Activated CD8-positive, alpha-beta memory T cell treated with anti-CD3 and anti-CD28 coated beads, Interleukin-2, amount 50 U/mL, for 24 hours (primary cell): Measurements from ENCODE around the gene SLC19A1.
"Not testable (repeated sequence)": the region's sequence is repeated elsewhere in the genome, so short reads cannot be mapped to it uniquely, and the experiment has no call there.

Experiments
- DNase-seq: peaks from one replicate; pipeline ENCODE4 v3.0.0-alpha.2; 2020; ENCODE audit errors: extremely low read depth

Gene SLC19A1

GRCh38 chr21:45576838-45577737 lies 34.8 kb upstream of the SLC19A1 start:
- no peak for DNase-seq

GRCh38 chr21:45575993-45576837 lies 34.0 kb upstream of the SLC19A1 start:
- DNase-seq: no peak

GRCh38 chr21:45575304-45575992 lies 33.2 kb upstream of the SLC19A1 start:
- no peak for DNase-seq

GRCh38 chr21:45574691-45575090 lies 32.5 kb upstream of the SLC19A1 start:
- no peak for DNase-seq

- no peak for DNase-seq
Observed at GRCh38 chr21:45574081-45574501, 31.9 kb upstream of the SLC19A1 start.

- DNase-seq: no peak
Observed at GRCh38 chr21:45573452-45574035, 31.3 kb upstream of the SLC19A1 start.

- no peak for DNase-seq
Observed at GRCh38 chr21:45572783-45573451, 30.7 kb upstream of the SLC19A1 start.

GRCh38 chr21:45572231-45572630 lies 30.0 kb upstream of the SLC19A1 start:
- DNase-seq: no peak

- no peak for DNase-seq
Observed at GRCh38 chr21:45571641-45572040, 29.4 kb upstream of the SLC19A1 start.

- no peak for DNase-seq
Observed at GRCh38 chr21:45570826-45571601, 28.8 kb upstream of the SLC19A1 start.

GRCh38 chr21:45570071-45570470 lies 27.8 kb upstream of the SLC19A1 start:
- no peak for DNase-seq

GRCh38 chr21:45568383-45568782 lies 26.1 kb upstream of the SLC19A1 start:
- DNase-seq: no peak

- DNase-seq: not testable (repeated sequence)
Observed at GRCh38 chr21:45564137-45564536, 21.9 kb upstream of the SLC19A1 start.

- no peak for DNase-seq
Observed at GRCh38 chr21:45562965-45563364, 20.7 kb upstream of the SLC19A1 start.

GRCh38 chr21:45562402-45562801 lies 20.2 kb upstream of the SLC19A1 start:
- no peak for DNase-seq

GRCh38 chr21:45561241-45561640 lies 19.0 kb upstream of the SLC19A1 start:
- DNase-seq: not testable (repeated sequence)

GRCh38 chr21:45560106-45561021 lies 18.1 kb upstream of the SLC19A1 start:
- no peak for DNase-seq

- DNase-seq: no peak
Observed at GRCh38 chr21:45559216-45560105, 17.2 kb upstream of the SLC19A1 start.
